CD14-positive monocyte (primary cell): ENCODE data around the gene MED26. TPM values are rescaled to one million over a fixed set of nuclear protein-coding genes. Genes with fewer than 3 reads are reported as not detected.

Experiments used
- DNase-seq, 3 donors: peaks; one replicate each; pipeline ENCODE4 v3.0.0-alpha.2; 2011 to 2022
- H2AFZ ChIP-seq: 2 replicates; pipeline ENCODE4 v1.6.0; 2012; ENCODE audit warnings: mild to moderate bottlenecking, low read depth, low read length, inconsistent platforms; ENCODE audit not compliant: insufficient read depth, poor library complexity, severe bottlenecking
- H3K27ac ChIP-seq, 2 donors: 1 replicate in 1 of 2; 2 replicates in 1 of 2; pipeline ENCODE4 v1.5.1; 2012 to 2013; ENCODE audit warnings: low read length in 2 of 2, control low read depth in 1 of 2, inconsistent platforms in 1 of 2, low read depth in 1 of 2, mild to moderate bottlenecking in 1 of 2
- H3K27me3 ChIP-seq, 2 donors: one replicate each; pipeline versions ENCODE4 v1.6.0 to v1.6.1; 2011 to 2013; ENCODE audit warnings: low read length in 2 of 2; ENCODE audit not compliant: control insufficient read depth in 2 of 2, insufficient read depth in 2 of 2
- H3K36me3 ChIP-seq, 2 donors: replicated peaks in 1 of 2; 1 replicate in 1 of 2; 2 replicates in 1 of 2; pipeline versions ENCODE4 v1.5.1 to v1.6.1; 2012 to 2013; ENCODE audit warnings: low read length in 2 of 2, control low read depth in 1 of 2, inconsistent platforms in 1 of 2, mild to moderate bottlenecking in 1 of 2; ENCODE audit not compliant: insufficient read depth in 2 of 2, control insufficient read depth in 1 of 2
- H3K4me1 ChIP-seq, 2 donors: 1 replicate in 1 of 2; 2 replicates in 1 of 2; pipeline versions ENCODE4 v1.5.1 to v1.6.1; 2012 to 2013; ENCODE audit warnings: low read length in 2 of 2, control low read depth in 1 of 2, inconsistent platforms in 1 of 2, mild to moderate bottlenecking in 1 of 2, moderate library complexity in 1 of 2; ENCODE audit not compliant: insufficient read depth in 2 of 2, control insufficient read depth in 1 of 2
- H3K4me2 ChIP-seq: replicated peaks from 2 replicates; pipeline ENCODE3; 2012; ENCODE audit warnings: low read length, moderate library complexity, mild to moderate bottlenecking; ENCODE audit not compliant: poor library complexity, severe bottlenecking; ENCODE audit errors: extremely low read depth
- H3K4me3 ChIP-seq, 3 experiments: fragments of 200-600 bp in 1 of 3; sonication (generic) in 1 of 3; replicated peaks in 1 of 3; 1 replicate in 2 of 3; 2 replicates in 1 of 3; pipeline ENCODE4 v1.5.1; 2011 to 2013; ENCODE audit warnings: low read length in 3 of 3, mild to moderate bottlenecking in 3 of 3, control low read depth in 2 of 3, low read depth in 2 of 3, inconsistent platforms in 1 of 3, moderate library complexity in 1 of 3
- H3K79me2 ChIP-seq: 2 replicates; pipeline ENCODE4 v1.6.0; 2012; ENCODE audit warnings: mild to moderate bottlenecking, control low read depth, inconsistent platforms, low read length, moderate library complexity; ENCODE audit not compliant: insufficient read depth
- H3K9ac ChIP-seq: 2 replicates; pipeline ENCODE4 v1.6.0; 2017; ENCODE audit warnings: low read length, mild to moderate bottlenecking; ENCODE audit not compliant: insufficient read depth, poor library complexity, severe bottlenecking
- H3K9me3 ChIP-seq, 2 donors: replicated peaks in 1 of 2; 1 replicate in 1 of 2; 2 replicates in 1 of 2; pipeline versions ENCODE4 v1.5.1 to v1.6.1; 2012 to 2013; ENCODE audit warnings: low read length in 2 of 2, control low read depth in 1 of 2; ENCODE audit not compliant: control insufficient read depth in 1 of 2, insufficient read depth in 1 of 2
- H4K20me1 ChIP-seq: 2 replicates; pipeline ENCODE4 v1.6.0; 2012; ENCODE audit warnings: mild to moderate bottlenecking, low read length, control low read depth, moderate library complexity; ENCODE audit not compliant: insufficient read depth
- H3K27ac Mint-ChIP-seq, 7 donors: one replicate each; pipeline ENCODE4 v1.8.0; 2020; ENCODE audit warnings: mild to moderate bottlenecking in 7 of 7, mixed read lengths in 7 of 7, moderate library complexity in 6 of 7, inconsistent platforms in 2 of 7
- H3K27me3 Mint-ChIP-seq, 3 donors: one replicate each; pipeline ENCODE4 v1.8.0; 2021 to 2022; ENCODE audit warnings: low read depth in 3 of 3, mild to moderate bottlenecking in 3 of 3, mixed read lengths in 3 of 3, moderate library complexity in 3 of 3, inconsistent platforms in 1 of 3
- H3K36me3 Mint-ChIP-seq, 2 donors: one replicate each; pipeline ENCODE4 v1.8.0; 2020; ENCODE audit warnings: mixed read lengths in 2 of 2, inconsistent platforms in 1 of 2, mild to moderate bottlenecking in 1 of 2
- H3K4me1 Mint-ChIP-seq: one replicate; pipeline ENCODE4 v1.8.0; 2020; ENCODE audit warnings: mild to moderate bottlenecking, mixed read lengths
- H3K4me3 Mint-ChIP-seq, 2 donors: one replicate each; pipeline ENCODE4 v1.8.0; 2020; ENCODE audit warnings: mild to moderate bottlenecking in 2 of 2, mixed read lengths in 2 of 2, moderate library complexity in 1 of 2
- H3K9me3 Mint-ChIP-seq, 7 donors: one replicate each; pipeline ENCODE4 v1.8.0; 2020 to 2022; ENCODE audit warnings: mixed read lengths in 7 of 7, mild to moderate bottlenecking in 6 of 7, moderate library complexity in 6 of 7, inconsistent platforms in 2 of 7
- CTCF ChIP-seq: fragments of 200-600 bp; IDR thresholded peaks from one replicate; pipeline ENCODE4 v1.8.0; 2022; ENCODE audit warnings: antibody characterized with exemption, mild to moderate bottlenecking
- WGBS: methylation state at CpG from one replicate; pipeline ENCODE4 v1.1.5; 2013; ENCODE audit warnings: missing lambda C conversion rate; ENCODE audit not compliant: insufficient coverage; 5-methylcytosine and 5-hydroxymethylcytosine counted together
- intact Hi-C, 2 donors: fragments of 100-400 bp; cut with micrococcal nuclease; formaldehyde crosslinking; loops; one replicate each; pipeline versions ENCODE4 v1.15.0 to v1.15.1; 2023
- polyA plus RNA-seq, 3 donors: library from polyadenylated mRNA; depleted of rRNA in 1 of 3; unstranded in 2 of 3; stranded (reverse) in 1 of 3; fragments of 300-500 nt in 2 of 3; fragments of >200 nt in 1 of 3; fragmentation: Illumina TruSeq in 2 of 3; gene quantifications; 1 replicate in 2 of 3; 2 replicates in 1 of 3; pipeline ENCODE4 v1.2.3, GENCODE V29; 2012 to 2021

Gene MED26
- polyA plus RNA-seq, 3 donors = 1.1 to 7.1 (median 2.1) TPM

- peak overlapping the region; percentile 35 to 67 for H3K27ac ChIP-seq
- H3K79me2 ChIP-seq = peaks cover 100% of the 10 kb centered on the region
- peak overlapping the region; percentile 32 for H3K4me2 ChIP-seq
- Mint-ChIP-seq H3K27me3 (no peaks in the 10 kb centered on the region), H3K36me3 (peaks cover 9 to 16% of the 10 kb centered on the region in 2 donors), H3K9me3 (no peaks in the 10 kb centered on the region), H3K4me1 (peaks cover 85% of the 10 kb centered on the region), H3K4me3 (no peak overlapping the region), H3K27ac (peak overlapping the region; percentile 26 to 80 (median 79))
- intact Hi-C loops = loop anchor here in 1 of 2 donors (5.0 kb wide), 1 partner anchor 40 kb away; the partner anchor contains the start of gene SLC35E1
- H2AFZ ChIP-seq = no peak overlapping the region
- peaks cover 100% of the 10 kb centered on the region for H4K20me1 ChIP-seq
- H3K4me1 ChIP-seq = peaks cover 52 to 64% of the 10 kb centered on the region in 2 donors
- peak overlapping the region; percentile 18 for H3K9ac ChIP-seq
- no peaks in the 10 kb centered on the region for H3K9me3 ChIP-seq
- WGBS = no CpG with 5 or more reads among the region's 3 CpGs
- no peak overlapping the region for H3K4me3 ChIP-seq
- DNase-seq = peak in 2 of 3 donors; percentile 37 to 46
- H3K27me3 ChIP-seq = no peaks in the 10 kb centered on the region
- no peaks in the 10 kb centered on the region for H3K36me3 ChIP-seq
- TF ChIP-seq CTCF = no peak
These were observed 15.4 kb downstream of the MED26 start for GRCh38 chr19:16612636-16613035.

GRCh38 chr19:16611121-16611520, 16.9 kb downstream of the MED26 start:
- H3K36me3 Mint-ChIP-seq = peaks cover 13 to 18% of the 10 kb centered on the region in 2 donors
- H3K4me1 Mint-ChIP-seq = peaks cover 77% of the 10 kb centered on the region
- H3K27ac Mint-ChIP-seq = peak overlapping the region in 3 of 7 donors; percentile 75 to 77 (median 76)
- H3K9me3 Mint-ChIP-seq = no peaks in the 10 kb centered on the region
- Histone ChIP-seq H3K27ac (peak overlapping the region in 1 of 2 donors; percentile 67), H4K20me1 (peaks cover 100% of the 10 kb centered on the region), H3K9ac (no peak overlapping the region), H3K4me1 (peaks cover 56 to 66% of the 10 kb centered on the region in 2 donors), H3K79me2 (peaks cover 100% of the 10 kb centered on the region), H3K4me2 (no peak overlapping the region), H3K9me3 (no peaks in the 10 kb centered on the region), H3K36me3 (peaks cover 0 to 4% of the 10 kb centered on the region in 2 donors), H3K4me3 (no peak overlapping the region), H3K27me3 (no peaks in the 10 kb centered on the region), H2AFZ (no peak overlapping the region)
- 95% methylated on average over 2 of the region's 6 CpGs for WGBS
- no peak for DNase-seq
- intact Hi-C loops = loop anchor here in 1 of 2 donors (5.0 kb wide), 1 partner anchor 39 kb away; the partner anchor contains the start of gene SLC35E1
- H3K4me3 Mint-ChIP-seq = no peak overlapping the region
- H3K27me3 Mint-ChIP-seq = no peaks in the 10 kb centered on the region
- TF ChIP-seq CTCF = no peak
